ENCODE results near the gene MAGI1.

MAGI1 gene

GRCh38 chr3:65701516-65701915 lies 337.2 kb downstream of the MAGI1 start:
- DNase-seq, result no peak

GRCh38 chr3:65689436-65689835 lies 349.3 kb downstream of the MAGI1 start:
- DNase-seq, result no peak

GRCh38 chr3:65687741-65688140 lies 351.0 kb downstream of the MAGI1 start:
- DNase-seq, result no peak

GRCh38 chr3:65685621-65686235 lies 353.0 kb downstream of the MAGI1 start:
- DNase-seq, result no peak

GRCh38 chr3:65678516-65678915 lies 360.2 kb downstream of the MAGI1 start:
- DNase-seq, result no peak

GRCh38 chr3:65677486-65678010 lies 361.2 kb downstream of the MAGI1 start:
- DNase-seq, result no peak

GRCh38 chr3:65676580-65676979 lies 362.1 kb downstream of the MAGI1 start:
- peak in 1 of 3 donors; percentile 8 for DNase-seq

GRCh38 chr3:65675011-65675410 lies 363.7 kb downstream of the MAGI1 start:
- DNase-seq, result no peak

- no peak for DNase-seq
Measured at GRCh38 chr3:65674226-65674625, 364.5 kb downstream of the MAGI1 start.

- DNase-seq, result peak; percentile 31 to 63 (median 45)
Measured at GRCh38 chr3:65672871-65673815, 365.6 kb downstream of the MAGI1 start.

GRCh38 chr3:65672061-65672460 lies 366.7 kb downstream of the MAGI1 start:
- no peak for DNase-seq

GRCh38 chr3:65671004-65671403 lies 367.7 kb downstream of the MAGI1 start:
- no peak for DNase-seq

- DNase-seq, result no peak
Measured at GRCh38 chr3:65669163-65669875, 369.4 kb downstream of the MAGI1 start.

- DNase-seq, result no peak
Measured at GRCh38 chr3:65667963-65668362, 370.8 kb downstream of the MAGI1 start.

- DNase-seq, result no peak
Measured at GRCh38 chr3:65666448-65667091, 372.1 kb downstream of the MAGI1 start.

GRCh38 chr3:65665915-65666314 lies 372.8 kb downstream of the MAGI1 start:
- DNase-seq, result no peak

GRCh38 chr3:65664931-65665330 lies 373.8 kb downstream of the MAGI1 start:
- DNase-seq, result no peak

GRCh38 chr3:65664446-65664845 lies 374.3 kb downstream of the MAGI1 start:
- no peak for DNase-seq

- no peak for DNase-seq
Measured at GRCh38 chr3:65662095-65662494, 376.6 kb downstream of the MAGI1 start.

GRCh38 chr3:65660000-65660598 lies 378.6 kb downstream of the MAGI1 start:
- no peak for DNase-seq

- DNase-seq, result no peak
Measured at GRCh38 chr3:65659396-65659795, 379.3 kb downstream of the MAGI1 start.

GRCh38 chr3:65658401-65658800 lies 380.3 kb downstream of the MAGI1 start:
- DNase-seq, result no peak
